SJCRH30 (cell line): Measurements from ENCODE around the gene TMEM45A. TPM values are rescaled to one million over a fixed set of nuclear protein-coding genes. Genes with fewer than 3 reads are reported as not detected.

Experiments
- DNase-seq, 2 experiments: peaks; one replicate each; pipeline ENCODE4 v3.0.0-alpha.2; 2015 to 2020
- H3K27ac ChIP-seq: fragments of 250-450 bp; sonication (Bioruptor Pico); 2 replicates; pipeline ENCODE4 v1.5.1; 2020; ENCODE audit warnings: mild to moderate bottlenecking, moderate library complexity
- H3K27me3 ChIP-seq: fragments of 250-450 bp; sonication (Bioruptor Pico); 2 replicates; pipeline ENCODE4 v1.5.1; 2020; ENCODE audit warnings: mild to moderate bottlenecking, moderate library complexity
- H3K36me3 ChIP-seq: fragments of 250-450 bp; sonication (Bioruptor Pico); 2 replicates; pipeline ENCODE4 v1.5.1; 2020; ENCODE audit warnings: mild to moderate bottlenecking, moderate library complexity
- H3K4me1 ChIP-seq: fragments of 250-450 bp; sonication (Bioruptor Pico); 2 replicates; pipeline ENCODE4 v1.5.1; 2020; ENCODE audit warnings: mild to moderate bottlenecking, moderate library complexity
- H3K4me3 ChIP-seq: fragments of 250-450 bp; sonication (Bioruptor Pico); 2 replicates; pipeline ENCODE4 v1.5.1; 2020; ENCODE audit warnings: mild to moderate bottlenecking, moderate library complexity
- H3K9me3 ChIP-seq: fragments of 250-450 bp; sonication (Bioruptor Pico); replicated peaks from 2 replicates; pipeline ENCODE4 v1.5.1; 2020; ENCODE audit warnings: mild to moderate bottlenecking, moderate library complexity
- total RNA-seq: library from RNA; depleted of rRNA; stranded (reverse); fragments of >200 nt; shearing (Covaris generic); gene quantifications from 2 replicates; pipeline ENCODE4 v1.2.3, GENCODE V29; 2014; rRNA removed

The TMEM45A gene
- total RNA-seq, 1 experiment from 2014 or later, result 30.2 TPM

DNA sequence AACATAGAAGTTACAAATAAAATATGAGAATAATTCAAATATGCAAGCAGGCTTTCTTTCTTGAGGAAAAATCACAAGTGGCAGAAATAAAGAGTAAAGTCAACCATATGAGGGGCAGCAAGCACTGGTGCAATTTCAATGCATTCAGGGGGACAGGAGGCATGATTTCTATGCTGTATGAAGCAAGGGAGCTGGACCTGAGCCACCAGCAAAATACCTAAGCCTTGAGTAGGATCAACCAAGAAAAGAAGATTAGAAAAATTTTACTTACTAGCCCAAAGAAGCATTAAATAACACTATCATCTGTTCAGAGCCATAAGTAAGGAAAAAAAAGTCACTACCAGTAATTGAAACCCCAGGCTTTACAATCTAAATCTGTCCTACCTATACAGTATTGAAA is 123.3 kb downstream of the TMEM45A start:
- DNase-seq, result no peak
- Histone ChIP-seq H3K27ac (no peak overlapping the region), H3K9me3 (no peaks in the 10 kb centered on the region), H3K4me1 (no peaks in the 10 kb centered on the region), H3K27me3 (no peaks in the 10 kb centered on the region), H3K4me3 (no peak overlapping the region), H3K36me3 (no peaks in the 10 kb centered on the region)

DNA sequence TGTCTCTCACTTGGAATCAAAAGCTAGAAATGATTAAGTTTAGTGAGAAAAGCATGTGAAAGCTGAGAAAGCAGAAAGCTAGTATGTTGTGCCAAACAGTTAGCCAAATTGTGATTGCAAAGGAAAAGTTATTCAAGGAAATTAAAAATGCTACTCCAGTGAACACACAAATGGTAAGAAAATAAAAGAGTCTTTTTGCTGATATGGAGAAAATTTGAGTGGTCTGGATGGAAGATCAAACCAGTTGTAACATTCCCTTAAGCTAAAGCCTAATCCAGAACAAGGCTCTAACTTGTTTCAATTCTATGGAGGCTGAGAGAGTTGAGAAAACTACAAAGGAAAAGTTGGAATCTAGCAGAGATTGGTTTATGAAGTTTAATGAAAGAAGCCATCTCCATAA is 128.8 kb downstream of the TMEM45A start:
- Histone ChIP-seq H3K27ac (no peak overlapping the region), H3K4me1 (no peaks in the 10 kb centered on the region), H3K27me3 (no peaks in the 10 kb centered on the region), H3K9me3 (0 out of 2 replicates have a peak, but pooled peaks cover 4% of the 10 kb centered on the region), H3K36me3 (no peaks in the 10 kb centered on the region), H3K4me3 (no peak overlapping the region)
- DNase-seq, result no peak

Other genes starting within 250 kb of the TMEM45A start
- 49.2 and 52.3 TPM in 2 replicates for gene TBC1D23, start 231.6 kb upstream of the TMEM45A start, total RNA-seq
- 37.9 and 47.8 TPM in 2 replicates for gene NIT2, start 157.9 kb upstream of the TMEM45A start, total RNA-seq
- gene TOMM70, start 91.5 kb upstream of the TMEM45A start, total RNA-seq, result 119 and 120 TPM in 2 replicates
- gene LNP1, start 91.1 kb upstream of the TMEM45A start, total RNA-seq, result 10.1 and 10.5 TPM in 2 replicates
- gene ADGRG7, start 117.0 kb downstream of the TMEM45A start, total RNA-seq, result not detected in 2 replicates
- 161 and 184 TPM in 2 replicates for gene TFG, start 216.9 kb downstream of the TMEM45A start, total RNA-seq